Activated naive CD8-positive, alpha-beta T cell treated with anti-CD3 and anti-CD28 coated beads, Interleukin-2, amount 10 ng/mL, durations not matched to agents 7 days and 5 days (primary cell): ENCODE results near the gene STAP2. TPM values are rescaled to one million over a fixed set of nuclear protein-coding genes. Genes with fewer than 3 reads are reported as not detected.
"Not testable (repeated sequence)": the region's sequence is repeated elsewhere in the genome, so short reads cannot be mapped to it uniquely, and the experiment has no call there.

Source experiments
- ATAC-seq: fragments of 150-1000 bp; cut with Tn5 transposase; one replicate; pipeline ENCODE4 v1.10.0; 2021; ENCODE audit warnings: low read depth, moderate library complexity
- POLR2A ChIA-PET: fragments of 350-600 bp; sonication (Branson Sonifier 250); formaldehyde crosslinking; loops from one replicate; lab custom pipeline; 2021; ENCODE audit warnings: antibody characterized with exemption; lab: Charles Lee
- DNase-seq: peaks from one replicate; pipeline ENCODE4 v3.0.0; 2021
- H3K27ac Mint-ChIP-seq: one replicate; pipeline ENCODE4 v1.8.0; 2022; ENCODE audit warnings: mild to moderate bottlenecking, mixed read lengths
- H3K27me3 Mint-ChIP-seq: one replicate; pipeline ENCODE4 v1.8.0; 2022; ENCODE audit warnings: mild to moderate bottlenecking, moderate library complexity, mixed read lengths
- H3K36me3 Mint-ChIP-seq: one replicate; pipeline ENCODE4 v1.8.0; 2021; ENCODE audit warnings: mild to moderate bottlenecking, mixed read lengths
- H3K4me1 Mint-ChIP-seq: one replicate; pipeline ENCODE4 v1.8.0; 2021; ENCODE audit warnings: mixed read lengths
- H3K4me3 Mint-ChIP-seq: one replicate; pipeline ENCODE4 v1.8.0; 2022; ENCODE audit warnings: mild to moderate bottlenecking, moderate library complexity, mixed read lengths
- H3K9me3 Mint-ChIP-seq: one replicate; pipeline ENCODE4 v1.8.0; 2021; ENCODE audit warnings: mixed read lengths
- total RNA-seq, 2 experiments: library from RNA; stranded (reverse); gene quantifications; one replicate each; pipeline ENCODE4 v1.2.3, GENCODE V29; 2021

Gene STAP2
- total RNA-seq, 2 experiments from 2014 or later, result 8.4 to 8.8 TPM

GRCh38 chr19:4358709-4359626, 20.3 kb upstream of the STAP2 start:
- no peaks in the 10 kb centered on the region for H3K9me3 Mint-ChIP-seq
- no peak overlapping the region for H3K27ac Mint-ChIP-seq
- DNase-seq, result no peak
- H3K4me1 Mint-ChIP-seq, result no peaks in the 10 kb centered on the region
- POLR2A ChIA-PET, result interaction anchor here (0.9 to 1.5 kb wide), 2 partner anchors 16 to 17 kb away, joined by 3 read pairs; partner anchors contain the start of gene MPND
- no peaks in the 10 kb centered on the region for H3K27me3 Mint-ChIP-seq
- ATAC-seq, result no peak
- H3K36me3 Mint-ChIP-seq, result peaks cover 5% of the 10 kb centered on the region
- H3K4me3 Mint-ChIP-seq, result no peak overlapping the region

- POLR2A ChIA-PET, result interaction anchor here (1.5 kb wide), 1 partner anchor 15 kb away, joined by 3 read pairs; the partner anchor contains the start of gene MPND
- ATAC-seq, result no peak
- Mint-ChIP-seq H3K4me3 (no peak overlapping the region), H3K27ac (no peak overlapping the region), H3K36me3 (peaks cover 4% of the 10 kb centered on the region), H3K4me1 (no peaks in the 10 kb centered on the region), H3K27me3 (no peaks in the 10 kb centered on the region), H3K9me3 (no peaks in the 10 kb centered on the region)
- no peak for DNase-seq
Observed at GRCh38 chr19:4357921-4358326, 19.3 kb upstream of the STAP2 start.

GRCh38 chr19:4357095-4357797, 18.6 kb upstream of the STAP2 start:
- H3K4me3 Mint-ChIP-seq, result no peak overlapping the region
- H3K27ac Mint-ChIP-seq, result no peak overlapping the region
- DNase-seq (no peak), ATAC-seq (no peak)
- peaks cover 2% of the 10 kb centered on the region for H3K4me1 Mint-ChIP-seq
- POLR2A ChIA-PET, result interaction anchor here (1.5 kb wide), 1 partner anchor 14 kb away, joined by 3 read pairs; the partner anchor contains the start of gene MPND
- H3K9me3 Mint-ChIP-seq, result no peaks in the 10 kb centered on the region
- peaks cover 7% of the 10 kb centered on the region for H3K36me3 Mint-ChIP-seq
- H3K27me3 Mint-ChIP-seq, result no peaks in the 10 kb centered on the region

GRCh38 chr19:4354897-4355296, 16.3 kb upstream of the STAP2 start:
- Mint-ChIP-seq H3K4me1 (peaks cover 3% of the 10 kb centered on the region), H3K27me3 (no peaks in the 10 kb centered on the region), H3K4me3 (no peak overlapping the region), H3K27ac (no peak overlapping the region), H3K36me3 (peaks cover 4% of the 10 kb centered on the region), H3K9me3 (no peaks in the 10 kb centered on the region)
- POLR2A ChIA-PET, result interaction anchor here (0.7 to 1.7 kb wide), 4 partner anchors 11 to 184 kb away, joined by 3 to 4 read pairs (median 4); partner anchors contain the start of gene TMIGD2
- DNase-seq (no peak), ATAC-seq (no peak)

GRCh38 chr19:4354282-4354681, 15.7 kb upstream of the STAP2 start:
- Mint-ChIP-seq H3K27ac (no peak overlapping the region), H3K4me3 (no peak overlapping the region)
- POLR2A ChIA-PET, result interaction anchor here (0.6 to 1.7 kb wide), 3 partner anchors 12 to 87 kb away, joined by 3 to 4 read pairs (median 3); partner anchors contain the start of gene TMIGD2

GRCh38 chr19:4352701-4353121, 14.1 kb upstream of the STAP2 start:
- no peaks in the 10 kb centered on the region for H3K27me3 Mint-ChIP-seq
- H3K9me3 Mint-ChIP-seq, result no peaks in the 10 kb centered on the region
- peaks cover 4% of the 10 kb centered on the region for H3K4me1 Mint-ChIP-seq
- peak overlapping the region; percentile 54 for H3K27ac Mint-ChIP-seq
- POLR2A ChIA-PET, result interaction anchor here (0.6 to 1.5 kb wide), 7 partner anchors 9 to 88 kb away, joined by 3 to 12 read pairs (median 4); partner anchors contain the start of genes CHAF1A, MPND and SH3GL1
- no peak overlapping the region for H3K4me3 Mint-ChIP-seq
- DNase-seq, result peak; percentile 60
- H3K36me3 Mint-ChIP-seq, result peaks cover 8% of the 10 kb centered on the region
- peak; percentile 67 for ATAC-seq

More at GRCh38 chr19:4354282-4354681, 15.7 kb upstream of the STAP2 start:
- no peak for DNase-seq
- no peak for ATAC-seq
- Mint-ChIP-seq H3K4me1 (peaks cover 4% of the 10 kb centered on the region), H3K36me3 (peaks cover 4% of the 10 kb centered on the region), H3K9me3 (no peaks in the 10 kb centered on the region), H3K27me3 (no peaks in the 10 kb centered on the region)

- no peaks in the 10 kb centered on the region for H3K9me3 Mint-ChIP-seq
- no peaks in the 10 kb centered on the region for H3K27me3 Mint-ChIP-seq
- ATAC-seq, result no peak
- POLR2A ChIA-PET, result interaction anchor here (1.1 kb wide), 1 partner anchor 86 kb away, joined by 3 read pairs; no protein-coding TSS in a partner anchor
- peaks cover 6% of the 10 kb centered on the region for H3K4me1 Mint-ChIP-seq
- H3K27ac Mint-ChIP-seq, result no peak overlapping the region
- no peak overlapping the region for H3K4me3 Mint-ChIP-seq
- DNase-seq, result no peak
- H3K36me3 Mint-ChIP-seq, result peaks cover 15% of the 10 kb centered on the region
Observed at GRCh38 chr19:4350726-4351125, 12.1 kb upstream of the STAP2 start.

GRCh38 chr19:4350111-4350510, 11.5 kb upstream of the STAP2 start:
- H3K27ac Mint-ChIP-seq, result no peak overlapping the region
- H3K4me1 Mint-ChIP-seq, result peaks cover 10% of the 10 kb centered on the region
- peaks cover 19% of the 10 kb centered on the region for H3K36me3 Mint-ChIP-seq
- DNase-seq (no peak), ATAC-seq (no peak)
- H3K9me3 Mint-ChIP-seq, result no peaks in the 10 kb centered on the region
- H3K4me3 Mint-ChIP-seq, result no peak overlapping the region
- POLR2A ChIA-PET, result no interaction called here
- H3K27me3 Mint-ChIP-seq, result no peaks in the 10 kb centered on the region

- H3K4me3 Mint-ChIP-seq, H3K27me3 Mint-ChIP-seq, H3K27ac Mint-ChIP-seq, DNase-seq, ATAC-seq, H3K9me3 Mint-ChIP-seq, H3K4me1 Mint-ChIP-seq, POLR2A ChIA-PET: not testable (repeated sequence)
- H3K36me3 Mint-ChIP-seq, result peaks cover 19% of the 10 kb centered on the region
Observed at GRCh38 chr19:4349225-4349624, 10.6 kb upstream of the STAP2 start.

DNA sequence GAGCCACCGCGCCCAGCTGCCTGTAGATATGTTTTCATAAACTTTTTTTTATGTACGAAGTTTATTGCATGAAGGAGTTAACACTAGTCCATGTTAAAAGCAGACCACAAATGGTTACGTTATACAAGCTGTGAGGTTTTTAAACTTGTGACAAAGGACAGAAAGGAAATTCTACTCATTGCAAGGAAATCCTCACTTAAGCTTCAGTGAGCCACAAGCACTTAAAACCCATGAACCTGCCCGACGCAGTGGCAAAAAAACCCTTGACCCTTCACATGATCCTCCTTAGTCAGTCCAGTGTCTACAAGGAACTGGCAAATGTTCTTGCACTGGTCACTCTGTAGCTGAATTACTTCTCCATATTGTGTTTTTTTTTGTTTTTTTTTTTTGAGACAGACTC, 8.9 kb upstream of the STAP2 start:
- Mint-ChIP-seq H3K36me3 (peaks cover 15% of the 10 kb centered on the region), H3K9me3 (no peaks in the 10 kb centered on the region)
- POLR2A ChIA-PET, result interaction anchor here (0.9 kb wide), 1 partner anchor 10 kb away, joined by 3 read pairs; no protein-coding TSS in a partner anchor

GRCh38 chr19:4346020-4346383, 7.4 kb upstream of the STAP2 start:
- POLR2A ChIA-PET, result no interaction called here
- ATAC-seq (no peak), DNase-seq (no peak)
- Mint-ChIP-seq H3K36me3 (peaks cover 15% of the 10 kb centered on the region), H3K27me3 (no peaks in the 10 kb centered on the region), H3K4me1 (peaks cover 14% of the 10 kb centered on the region), H3K9me3 (no peaks in the 10 kb centered on the region), H3K4me3 (no peak overlapping the region), H3K27ac (no peak overlapping the region)

More for the DNA sequence above, 8.9 kb upstream of the STAP2 start:
- Mint-ChIP-seq H3K4me3 (no peak overlapping the region), H3K4me1 (peaks cover 11% of the 10 kb centered on the region), H3K27me3 (no peaks in the 10 kb centered on the region), H3K27ac (no peak overlapping the region)
- no peak for DNase-seq
- ATAC-seq, result no peak

DNA sequence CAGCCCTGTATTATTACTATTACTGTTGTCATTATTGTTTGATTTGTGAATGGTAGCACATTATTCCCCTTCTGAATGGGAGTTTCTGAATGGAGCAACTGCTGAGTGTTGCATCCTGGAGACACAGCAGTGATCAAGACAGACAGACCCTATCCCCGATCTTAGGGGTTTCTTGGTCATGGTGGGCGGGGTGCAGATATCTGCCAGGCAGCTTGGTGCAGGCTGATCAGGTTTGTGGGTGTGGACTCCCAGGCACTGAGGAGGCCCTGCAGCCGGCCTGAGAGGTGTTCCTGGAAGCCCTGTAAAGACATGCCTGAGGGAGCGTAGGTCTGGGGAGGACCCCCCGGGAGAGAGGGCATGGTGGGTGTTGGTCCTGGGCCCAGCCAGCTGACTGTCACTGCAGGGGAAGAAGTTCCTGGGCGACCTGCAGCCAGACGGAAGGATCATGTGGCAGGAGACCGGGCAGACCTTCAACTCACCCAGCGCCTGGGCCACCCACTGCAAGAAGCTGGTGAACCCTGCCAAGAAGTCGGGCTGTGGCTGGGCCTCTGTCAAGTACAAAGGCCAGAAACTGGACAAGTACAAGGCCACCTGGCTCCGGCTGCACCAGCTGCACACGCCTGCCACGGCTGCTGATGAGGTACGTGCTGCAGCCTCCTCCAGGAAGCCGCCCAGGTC, 6.9 kb upstream of the STAP2 start:
- Mint-ChIP-seq H3K4me1 (peaks cover 14% of the 10 kb centered on the region), H3K9me3 (no peaks in the 10 kb centered on the region), H3K27me3 (no peaks in the 10 kb centered on the region), H3K27ac (peak overlapping the region; percentile 40), H3K4me3 (peak overlapping the region; percentile 19), H3K36me3 (peaks cover 15% of the 10 kb centered on the region)
- DNase-seq (no peak), ATAC-seq (no peak)
- POLR2A ChIA-PET, result interaction anchor here (0.7 to 3.6 kb wide), 2 partner anchors 16 to 735 kb away, joined by 3 to 30 read pairs; no protein-coding TSS in a partner anchor
